Activated CD4-positive, alpha-beta T cell treated with anti-CD3 and anti-CD28 coated beads, Interleukin-10, Interleukin-2, amounts not matched to agents 100 ng/mL and 50 ng/mL, durations not matched to agents 16 hours and 8 hours (primary cell): ENCODE results near the gene RTN4R.

Experiments used
- DNase-seq: peaks from one replicate; pipeline ENCODE4 v3.0.0-alpha.2; 2020

RTN4R gene

DNA sequence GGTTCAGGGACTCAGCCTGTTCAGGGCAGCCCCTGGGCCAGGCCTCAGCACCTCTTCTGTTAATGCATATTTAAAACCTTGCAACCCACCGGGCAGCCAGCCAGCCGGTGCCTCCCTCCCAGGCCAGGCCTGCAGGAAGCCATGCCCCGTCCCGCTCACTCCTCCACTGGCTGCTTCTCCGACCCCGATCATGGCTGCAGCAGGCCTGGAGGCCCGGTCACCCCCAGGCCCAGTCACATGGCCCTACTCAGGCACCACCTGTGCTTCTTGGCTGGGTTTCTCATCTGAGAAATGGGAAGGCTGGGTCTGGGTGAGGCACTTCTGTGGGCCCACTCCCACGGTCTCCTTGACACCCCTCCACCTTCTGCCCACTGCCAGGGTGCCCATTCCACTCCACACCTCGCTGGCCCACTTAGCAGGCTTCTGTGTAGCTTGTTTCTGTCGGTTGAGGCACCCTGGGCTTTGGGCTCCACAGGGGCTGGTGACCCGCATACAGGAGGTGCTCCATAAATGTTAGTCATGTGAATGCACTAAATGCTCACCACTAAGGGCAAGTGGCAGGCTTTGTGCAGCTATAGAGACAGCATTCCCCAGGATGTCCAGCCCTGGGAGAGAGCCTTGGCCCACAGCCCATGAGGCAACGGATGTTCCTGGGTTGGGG, 11.4 kb downstream of the RTN4R start:
- DNase-seq, result no peak

DNA sequence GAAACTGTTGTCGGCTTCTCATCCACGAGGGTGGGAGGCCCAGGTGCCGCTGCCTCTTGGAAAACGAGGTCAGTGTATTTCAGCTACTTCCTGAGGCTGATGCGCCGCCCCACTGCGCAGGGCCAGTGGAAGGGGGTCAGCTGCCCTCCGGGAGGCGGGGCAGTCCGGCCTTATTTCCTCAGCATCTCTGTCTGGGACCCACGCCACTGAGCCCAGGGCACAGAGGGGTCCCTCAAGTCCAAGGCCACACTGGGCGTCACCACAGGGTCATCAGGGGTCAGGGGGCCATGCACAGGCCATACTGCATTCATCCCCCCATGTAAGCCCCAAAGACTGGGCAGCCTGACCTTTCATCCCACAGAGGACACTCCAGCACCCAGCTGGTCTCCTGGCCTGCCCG, 12.1 kb downstream of the RTN4R start:
- no peak for DNase-seq

DNA sequence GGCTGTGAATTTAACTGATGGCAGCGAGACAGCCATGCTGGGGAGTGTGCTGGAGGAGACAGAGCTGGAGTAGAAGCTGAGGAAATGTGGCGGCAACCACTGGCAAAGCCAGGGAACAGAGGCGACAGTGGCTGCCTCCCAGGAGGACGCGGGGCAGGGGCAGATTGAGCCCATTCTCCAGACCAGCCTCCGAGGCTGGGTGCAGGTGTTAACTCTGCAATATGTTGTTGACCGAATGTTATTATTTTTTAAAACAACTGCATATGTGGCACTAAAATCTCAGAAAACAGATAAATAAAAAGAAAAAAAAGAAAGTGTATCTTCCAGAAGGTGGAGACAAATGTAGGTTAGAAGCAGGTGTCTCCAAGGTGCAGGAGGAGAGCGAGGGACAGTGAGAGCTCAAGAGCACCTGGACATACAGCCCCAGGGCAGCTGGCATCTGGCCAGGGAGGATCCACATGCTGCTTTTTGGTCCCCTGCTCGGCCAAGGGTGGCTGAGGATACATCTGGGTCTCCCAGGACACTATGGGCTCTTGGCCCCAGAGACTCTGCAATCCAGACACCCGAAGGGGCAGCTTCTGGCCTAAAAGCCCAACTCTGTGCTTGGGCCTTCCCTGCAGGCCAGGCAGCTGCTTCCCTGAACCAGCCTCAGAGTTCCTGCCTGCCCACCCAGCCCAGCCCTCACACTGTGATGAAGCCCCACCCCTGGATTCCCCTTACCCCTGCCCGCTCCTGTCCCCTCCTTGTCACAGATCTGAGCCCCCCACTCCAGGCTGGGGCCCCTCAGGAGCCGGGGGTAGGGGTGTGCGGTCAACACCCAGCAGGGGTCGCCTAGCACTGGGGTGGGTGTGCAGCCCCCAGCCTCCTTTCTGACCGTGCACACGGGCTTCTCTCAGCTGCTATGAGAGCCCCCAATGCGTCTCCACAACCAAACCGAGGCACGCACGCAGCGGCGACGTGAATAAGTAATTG, 12.9 kb downstream of the RTN4R start:
- DNase-seq, result no peak

DNA sequence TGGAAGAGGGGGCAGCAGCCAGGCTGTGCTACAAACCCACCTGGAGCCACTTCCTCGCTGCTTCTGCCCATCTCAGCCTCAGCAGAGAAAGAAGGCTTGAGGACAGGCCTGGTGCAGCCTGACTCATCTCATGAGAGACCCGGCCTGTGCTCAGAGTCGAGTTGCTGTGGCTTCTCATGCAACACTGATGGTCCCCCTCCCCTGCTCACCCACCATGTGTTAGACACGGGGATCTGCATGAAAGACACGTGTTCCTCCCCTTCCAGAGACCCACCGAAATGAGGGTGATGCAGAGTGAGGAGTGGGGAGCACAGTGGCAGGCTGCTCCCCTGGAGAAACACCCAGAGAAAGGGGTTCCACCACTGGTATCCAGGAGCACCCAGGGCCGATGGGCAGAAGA, 15.0 kb downstream of the RTN4R start:
- DNase-seq, result no peak

DNA sequence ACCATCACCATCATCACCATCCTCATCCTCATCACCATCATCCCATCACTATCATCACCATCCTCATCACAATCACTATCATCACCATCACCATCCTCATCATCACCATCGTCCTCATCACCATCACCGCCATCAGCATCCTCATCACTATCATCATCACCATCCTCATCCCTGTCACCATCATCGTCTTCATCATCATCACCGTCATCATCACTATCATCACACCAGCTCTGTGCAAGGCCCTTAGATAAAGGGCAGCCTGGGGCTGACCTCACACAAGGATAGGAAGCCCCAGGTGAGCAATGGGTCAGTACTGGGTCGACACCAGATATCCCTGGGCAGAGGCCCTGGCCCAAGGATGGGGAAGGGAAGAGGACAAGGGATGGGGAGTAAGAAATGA, 16.1 kb downstream of the RTN4R start:
- DNase-seq, result no peak

DNA sequence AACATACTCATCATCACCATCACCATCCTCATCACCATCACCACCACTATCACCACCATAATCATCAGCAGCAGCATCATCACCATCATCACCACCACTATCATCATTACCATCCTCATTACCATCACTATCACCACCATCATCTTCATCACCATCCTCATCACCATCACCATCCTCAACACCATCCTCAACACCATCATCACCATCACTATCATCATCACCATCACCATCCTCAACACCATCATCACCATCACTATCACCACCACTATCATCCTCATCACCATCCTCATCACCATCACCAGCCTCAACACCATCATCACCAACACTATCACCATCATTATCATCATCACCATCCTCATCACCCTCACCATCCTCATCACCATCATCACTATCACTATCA, 16.6 kb downstream of the RTN4R start:
- DNase-seq, result no peak

DNA sequence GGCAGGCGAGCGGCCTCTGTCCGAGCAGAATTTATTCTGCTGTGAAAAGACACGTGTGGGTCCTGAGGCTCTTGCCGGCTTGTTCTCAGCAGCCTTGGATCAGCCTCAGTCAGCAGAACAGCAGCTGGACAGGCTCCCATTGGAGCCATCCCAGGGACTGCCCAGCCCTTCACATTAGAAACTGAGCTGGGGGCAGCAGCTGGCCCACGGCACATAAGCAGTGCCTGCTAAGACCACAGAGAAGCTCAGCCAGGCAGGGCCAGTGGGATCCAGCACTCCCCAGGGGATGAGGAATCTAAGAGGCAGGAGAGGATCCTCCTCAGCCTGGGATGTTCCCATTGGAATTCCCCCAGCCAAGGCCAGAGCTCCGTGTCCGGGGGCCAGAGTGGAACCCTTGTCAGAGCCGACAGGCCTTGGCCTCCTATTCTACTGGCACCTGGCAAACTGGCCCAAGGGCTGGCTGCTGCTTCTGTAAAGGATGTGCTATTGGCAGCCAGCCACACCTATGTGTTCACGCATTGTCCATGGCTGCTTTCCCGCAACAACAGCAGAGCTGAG, 18.2 kb downstream of the RTN4R start:
- DNase-seq, result no peak

DNA sequence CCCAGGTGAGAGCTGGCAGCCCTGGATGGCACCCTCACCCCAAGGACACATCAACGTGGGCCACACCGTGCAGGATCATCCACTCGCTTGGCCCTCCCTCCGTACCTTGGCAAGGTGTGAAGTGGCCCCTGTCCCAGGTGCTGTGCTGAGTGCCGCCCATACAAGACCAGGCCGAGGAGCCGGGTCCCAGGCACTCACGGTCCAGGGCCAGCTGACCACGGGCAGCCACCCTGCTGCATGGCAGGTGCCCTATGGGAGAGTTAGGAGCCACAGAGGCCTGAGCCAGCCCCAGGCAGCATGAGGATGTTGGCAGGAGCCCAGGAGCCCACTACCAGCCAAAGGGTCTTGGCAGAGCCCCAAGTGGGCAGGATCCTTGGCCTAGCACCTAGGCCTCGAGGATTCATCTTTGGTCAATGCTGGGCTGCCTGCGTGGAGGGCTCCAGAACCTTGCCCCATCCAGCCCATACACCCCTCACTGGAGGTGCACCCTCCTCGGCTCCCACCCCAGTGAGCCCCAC, 19.6 kb downstream of the RTN4R start:
- DNase-seq, result no peak

DNA sequence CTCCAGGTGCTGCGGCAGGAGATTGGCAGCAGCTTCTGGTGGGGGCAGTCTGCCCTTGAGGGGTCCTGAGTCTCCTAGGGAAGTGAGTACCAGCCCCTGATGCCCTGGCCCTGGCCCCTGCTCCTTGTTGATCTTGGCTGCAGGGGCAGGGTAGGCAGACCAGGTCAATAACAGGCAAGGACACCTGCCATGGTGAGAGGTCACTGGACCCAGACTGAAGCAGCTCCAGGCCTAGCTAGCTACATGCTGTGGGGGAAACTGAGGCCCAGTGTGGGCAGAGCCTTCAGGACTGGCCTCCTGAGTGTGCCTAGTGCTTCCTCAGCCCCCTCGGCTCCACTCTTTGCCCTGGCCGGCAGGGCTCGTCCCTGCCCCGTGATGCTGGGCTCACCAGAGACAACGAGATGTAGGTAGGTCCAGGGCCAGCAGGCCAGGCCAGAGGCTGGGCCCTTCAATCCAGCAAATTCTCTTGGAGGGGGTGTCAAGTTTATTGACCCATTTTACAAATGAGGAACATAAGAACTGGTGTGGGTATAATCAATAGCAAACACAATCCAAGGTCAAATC, 20.4 kb downstream of the RTN4R start:
- DNase-seq, result no peak

DNA sequence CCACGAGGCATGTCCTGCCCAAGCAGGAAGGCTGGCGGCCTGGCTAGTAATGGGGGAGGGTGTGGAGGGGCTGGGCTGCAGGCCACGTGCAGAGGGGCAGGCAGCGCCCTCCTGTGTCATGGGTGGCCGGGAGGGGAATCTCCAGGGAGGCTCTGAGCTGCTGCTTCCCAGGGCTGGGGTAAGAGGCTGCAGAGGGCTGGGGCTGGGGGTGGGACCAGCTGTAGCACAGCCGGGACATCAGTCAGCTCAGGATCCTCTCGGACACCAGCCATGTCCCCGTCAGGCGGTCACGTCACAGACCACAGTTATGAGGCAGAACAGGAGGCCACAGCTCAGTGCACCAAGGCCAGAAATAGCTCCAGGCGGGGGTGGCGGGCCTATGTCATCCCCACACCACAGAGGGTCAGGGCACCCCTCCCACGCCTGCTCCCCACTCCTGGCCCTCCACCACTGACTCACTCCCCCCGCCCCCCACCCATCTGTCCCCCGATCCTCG, 21.1 kb downstream of the RTN4R start:
- DNase-seq, result no peak

DNA sequence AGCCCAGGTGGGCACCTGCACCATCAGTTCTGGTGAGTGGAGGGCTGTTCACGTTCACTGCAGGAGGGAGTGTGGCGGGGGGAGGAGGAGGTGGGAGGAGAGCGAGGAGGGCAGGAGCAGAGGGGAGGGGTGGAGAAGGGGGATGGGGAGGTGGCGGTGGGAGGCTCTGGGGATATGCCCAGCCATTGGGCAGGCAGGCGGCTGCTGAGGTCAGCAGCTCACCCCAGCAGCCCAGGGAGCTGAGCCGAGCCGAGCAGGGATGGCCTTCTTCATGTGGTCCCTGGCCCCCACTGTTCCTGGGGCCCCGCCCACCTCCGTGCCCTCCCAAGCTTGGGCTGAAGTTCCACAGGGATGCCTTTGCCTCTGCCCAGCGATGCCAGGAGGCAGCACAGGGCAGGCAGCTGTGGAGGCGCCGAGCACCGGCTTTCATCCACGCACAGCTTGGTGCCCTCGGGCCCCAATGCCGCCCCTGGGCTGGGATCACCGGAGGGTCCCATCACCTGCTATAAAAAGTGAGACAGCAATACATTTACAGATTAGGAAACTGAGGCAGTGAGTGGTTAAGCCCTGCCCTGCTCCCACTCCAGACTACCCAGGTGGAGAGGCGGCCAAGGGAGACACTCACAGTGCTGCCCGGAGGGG, 21.6 kb downstream of the RTN4R start:
- no peak for DNase-seq

DNA sequence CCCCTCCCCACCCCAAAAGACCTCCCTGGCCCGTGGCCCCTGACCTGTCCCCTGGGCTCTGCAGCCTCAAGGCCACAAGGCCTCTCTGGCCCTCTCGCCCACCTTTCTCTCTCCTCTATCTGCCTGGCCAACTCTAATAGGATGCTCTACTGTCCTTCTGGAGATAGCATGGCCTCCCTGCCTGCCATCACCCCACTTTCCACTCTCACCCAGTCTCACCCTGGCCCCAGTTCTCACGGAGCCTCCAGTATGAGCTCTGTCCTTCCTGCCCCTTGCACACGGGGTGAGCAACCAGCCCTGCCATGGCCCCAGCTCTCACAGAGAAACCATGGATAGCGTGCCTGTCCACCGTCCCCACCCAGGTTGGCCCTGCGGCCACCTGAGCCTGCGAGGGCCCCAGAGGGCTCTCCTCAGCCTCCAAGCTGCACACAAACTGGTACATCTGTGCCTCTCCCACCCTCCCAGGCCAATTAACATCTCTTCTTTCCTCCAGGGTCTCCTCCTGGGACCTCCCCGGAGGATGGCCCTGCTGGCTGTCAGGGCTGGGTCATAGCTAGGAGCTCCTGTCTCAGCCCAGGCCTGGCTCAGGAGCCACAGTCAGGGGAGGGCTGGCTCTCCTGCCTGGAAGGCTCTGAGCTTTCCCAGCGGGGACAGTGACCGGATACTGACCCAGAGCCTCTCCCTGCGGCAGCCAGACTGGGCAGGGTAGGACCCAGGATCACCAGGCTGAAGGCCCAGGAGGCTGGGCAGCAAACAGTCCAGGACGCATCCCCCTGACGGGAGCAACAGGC, 22.3 kb downstream of the RTN4R start:
- DNase-seq, result no peak

DNA sequence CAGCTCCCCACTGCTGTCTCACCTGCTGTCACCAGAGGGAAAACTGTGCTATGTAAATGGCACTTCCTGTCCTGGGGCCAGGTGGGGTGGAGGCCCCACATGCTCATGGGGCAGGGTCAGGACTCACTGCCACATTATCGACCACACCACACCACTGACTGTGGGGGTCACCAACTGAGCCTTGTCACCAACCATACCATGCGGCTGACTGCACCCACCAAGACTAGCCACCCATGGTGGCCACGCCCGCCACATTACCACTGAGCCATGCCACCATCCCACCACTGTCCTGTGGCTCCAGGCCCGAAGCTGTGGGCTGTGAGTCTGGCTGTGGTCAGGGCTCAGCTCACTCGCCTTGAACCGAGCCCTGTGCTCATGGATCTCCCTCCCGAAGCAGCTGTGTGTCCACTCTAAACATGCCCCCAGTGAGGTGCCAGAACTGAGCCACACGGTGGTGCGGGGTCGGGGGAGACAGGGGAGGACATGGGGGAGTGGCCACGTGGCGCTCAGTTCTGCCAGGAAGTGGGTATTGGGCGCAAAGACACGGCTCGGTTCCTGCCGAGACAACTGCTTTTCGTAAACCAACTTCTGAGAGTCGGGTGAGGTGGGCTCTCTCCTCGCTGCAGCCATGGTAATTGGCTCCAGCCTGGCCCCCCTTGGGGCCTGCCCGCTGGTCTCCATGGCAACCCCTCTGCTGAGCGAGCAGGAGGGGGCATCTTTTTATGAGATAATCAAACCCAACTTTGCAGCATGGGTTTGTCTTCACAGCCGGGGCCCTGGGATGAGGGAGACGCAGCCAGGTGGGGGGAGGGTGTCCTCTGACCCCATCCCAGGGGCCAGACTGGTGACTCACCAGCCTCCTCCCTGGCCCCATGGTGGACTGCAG, 23.2 kb downstream of the RTN4R start:
- peak; percentile 15 for DNase-seq

DNA sequence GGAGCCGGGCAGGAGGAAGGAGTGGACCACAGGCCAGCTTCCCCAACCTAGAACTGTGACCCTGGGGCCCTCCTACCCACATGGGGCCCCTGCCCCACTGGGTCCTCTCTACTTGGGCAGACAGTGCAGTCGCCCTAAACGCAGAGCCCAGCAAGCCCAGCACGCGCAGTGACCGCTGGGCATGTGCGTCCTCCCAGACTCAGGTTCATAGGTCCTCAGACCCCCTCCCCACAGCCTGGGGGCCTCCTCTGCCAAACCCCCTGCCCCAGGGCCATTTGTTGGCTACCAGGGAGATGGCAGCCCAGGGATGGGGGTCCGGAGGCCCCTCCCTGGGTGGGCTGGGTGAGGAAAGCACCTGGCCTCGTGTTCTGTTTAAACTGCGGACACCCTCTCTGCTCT, 23.9 kb downstream of the RTN4R start:
- no peak for DNase-seq

DNA sequence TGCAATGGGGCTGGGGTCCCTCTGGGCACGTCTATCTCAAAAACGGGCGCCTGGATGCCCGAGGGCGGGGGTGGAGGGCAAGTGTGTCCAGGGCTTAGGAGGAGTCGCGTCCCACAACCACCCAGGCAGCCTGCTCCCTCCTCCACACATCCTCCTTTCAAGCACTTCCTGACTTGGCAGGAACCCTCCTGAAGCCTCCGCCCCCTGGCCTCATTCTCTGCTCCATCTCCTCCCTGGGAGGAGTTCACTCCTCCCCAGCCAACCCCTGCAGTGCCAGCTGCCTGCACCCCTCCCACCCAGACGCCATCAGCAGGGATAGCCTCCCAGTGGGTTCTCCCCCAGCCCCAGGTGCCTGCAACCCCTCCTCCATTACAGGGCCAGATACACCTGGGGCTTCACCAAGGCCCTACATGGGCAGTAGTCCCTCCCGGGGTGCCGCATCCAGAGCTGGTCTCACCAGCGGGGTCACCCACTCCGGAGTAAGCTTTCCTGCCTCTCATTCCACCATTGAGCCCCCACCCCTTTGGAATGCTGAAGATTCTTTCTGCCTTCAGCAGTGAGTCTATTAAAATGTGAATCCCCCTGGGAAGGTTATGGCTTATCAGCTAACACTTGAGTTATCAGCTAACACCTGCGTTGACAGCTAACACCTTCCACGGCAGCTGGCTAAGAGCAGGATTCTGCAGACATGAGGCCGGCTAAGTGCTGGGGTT, 24.4 kb downstream of the RTN4R start:
- DNase-seq, result peak; percentile 63

DNA sequence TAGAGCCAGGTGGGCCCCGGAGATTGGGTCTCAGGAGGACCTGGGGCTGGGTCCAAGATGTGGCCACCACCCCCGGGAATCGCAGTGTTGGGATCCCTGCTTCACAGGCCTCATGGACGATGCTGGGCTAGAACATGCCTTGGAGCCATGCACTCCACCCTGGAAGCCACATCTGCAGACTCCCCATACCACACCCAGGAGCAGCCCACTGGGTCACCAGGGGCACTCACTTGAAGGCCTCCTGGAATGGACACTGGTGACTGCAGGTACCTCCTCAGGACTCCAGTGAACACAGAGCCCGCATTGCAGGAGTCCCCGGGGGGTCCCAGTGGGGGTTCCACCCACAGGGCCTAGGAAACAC, 25.0 kb downstream of the RTN4R start:
- DNase-seq, result no peak

DNA sequence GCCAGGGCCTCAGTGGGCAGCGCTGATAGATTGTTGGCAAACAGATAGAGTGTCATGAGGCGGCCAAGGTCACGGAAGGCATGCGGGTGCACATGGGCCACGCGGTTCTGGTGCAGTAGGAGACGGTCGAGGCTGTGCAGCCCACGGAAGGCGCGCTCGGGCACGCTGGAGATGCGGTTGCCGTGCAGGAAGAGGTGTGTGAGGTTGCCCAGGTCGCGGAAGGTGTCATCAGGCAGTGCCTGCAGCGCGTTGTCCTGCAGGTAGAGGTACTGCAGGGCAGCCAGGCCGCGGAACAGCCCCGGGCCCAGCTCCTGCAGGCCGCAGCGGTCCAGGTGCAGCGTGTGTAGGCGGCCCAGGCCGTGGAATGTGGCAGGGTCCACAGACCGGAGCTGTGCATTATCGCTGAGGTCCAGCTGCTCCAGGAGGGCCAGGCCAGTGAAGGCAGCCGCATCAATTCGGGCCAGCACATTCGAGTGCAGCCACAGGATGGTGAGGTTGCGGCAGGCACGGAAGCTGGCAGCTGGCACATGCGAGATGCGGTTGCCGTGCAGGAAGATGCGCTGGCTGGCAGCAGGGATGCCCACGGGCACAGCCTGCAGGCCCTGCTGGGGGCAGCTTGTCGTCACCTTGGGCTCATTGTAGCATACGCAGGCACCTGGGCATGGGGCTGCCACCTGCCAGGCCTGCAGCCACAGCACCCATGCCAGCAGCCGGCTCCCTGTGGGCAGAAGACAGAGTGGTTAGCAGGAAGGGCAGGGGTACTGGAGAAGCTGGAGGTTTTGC, 25.5 kb downstream of the RTN4R start:
- no peak for DNase-seq

DNA sequence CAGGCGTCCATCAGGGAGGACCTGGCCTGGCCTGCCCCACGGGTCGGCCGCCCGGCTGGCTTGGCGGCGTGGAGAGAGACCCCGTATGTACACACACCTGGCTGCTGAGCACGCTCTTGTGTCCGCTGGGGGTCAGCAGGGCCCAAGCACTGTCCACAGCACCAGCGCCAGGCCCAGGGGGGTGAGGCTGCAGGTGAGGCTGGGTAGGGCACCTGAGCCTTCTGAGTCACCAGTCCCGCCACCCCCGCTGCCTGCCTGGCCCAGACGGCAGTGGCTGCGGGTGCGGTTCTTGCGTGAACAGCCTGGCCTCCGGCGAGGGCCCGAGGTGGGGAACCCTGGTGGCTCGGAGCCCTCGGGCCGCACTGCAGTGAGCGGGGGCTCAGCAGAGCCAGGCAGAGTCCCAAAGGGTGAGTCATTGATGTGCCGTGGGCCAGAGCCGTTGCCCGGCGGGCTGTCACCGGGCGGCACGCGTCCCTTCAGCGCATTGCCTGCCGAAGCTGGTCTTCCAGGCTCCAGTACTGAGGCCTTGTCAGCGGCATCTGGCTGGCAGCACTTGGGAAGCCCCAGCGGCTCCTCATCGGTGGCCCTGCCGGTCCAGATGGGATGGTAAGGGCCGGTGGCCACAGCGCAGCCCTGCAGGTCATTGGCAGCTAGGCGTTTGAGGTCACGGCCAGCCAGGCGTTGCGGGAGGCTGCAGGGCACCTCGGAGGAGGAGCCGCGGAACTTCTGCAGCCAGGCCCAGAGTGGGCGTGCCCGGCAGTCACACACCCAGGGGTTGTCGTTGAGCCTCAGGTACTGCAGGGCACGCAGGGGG, 26.3 kb downstream of the RTN4R start:
- no peak for DNase-seq

DNA sequence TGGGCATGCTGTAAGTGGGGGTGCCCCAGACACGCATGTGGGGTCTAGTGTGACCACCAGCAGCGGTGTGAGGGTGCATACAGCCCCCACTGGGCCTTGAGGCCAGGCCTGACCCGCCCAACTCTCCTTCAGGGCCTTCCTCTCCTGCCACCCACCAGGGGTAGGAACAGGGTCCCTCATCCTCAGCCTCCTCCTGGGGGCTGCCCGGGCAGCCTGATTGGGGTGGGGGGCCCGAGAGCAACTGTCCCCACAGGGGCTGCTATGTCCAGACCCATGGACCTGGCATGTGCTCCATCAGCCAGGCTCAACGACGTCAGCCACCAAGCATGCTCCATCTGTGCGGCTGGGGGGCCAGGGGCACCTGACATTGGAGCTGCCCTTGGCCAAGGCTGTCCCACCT, 27.2 kb downstream of the RTN4R start:
- no peak for DNase-seq
